ENCODE results near the gene TOPBP1.

- TF ChIP-seq CTCF (IDR thresholded peaks at IDR 0.05) (no peak), POLR2A (IDR thresholded peaks at IDR 0.05) (no peak)
Measured at GRCh38 chr3:133608388-133608787, 53.4 kb downstream of the TOPBP1 start.
